Ishikawa (cell line): ENCODE measurements around the gene MOB3C.

Experiments
- CEBPB ChIP-seq: IDR thresholded peaks from 2 replicates; pipeline ENCODE4 v1.6.1; 2012
- EP300 ChIP-seq: IDR thresholded peaks from 2 replicates; pipeline ENCODE4 v1.6.1; 2012; ENCODE audit warnings: borderline replicate concordance
- RAD21 ChIP-seq: IDR thresholded peaks from 2 replicates; pipeline ENCODE4 v1.6.1; 2012; ENCODE audit warnings: low read depth
- REST ChIP-seq: IDR thresholded peaks from 2 replicates; pipeline ENCODE4 v1.6.1; 2012; ENCODE audit warnings: low read depth, mild to moderate bottlenecking
- TAF1 ChIP-seq: IDR thresholded peaks from 2 replicates; pipeline ENCODE4 v1.6.1; 2012; ENCODE audit warnings: low read depth, mild to moderate bottlenecking
- TCF12 ChIP-seq: IDR thresholded peaks from 2 replicates; pipeline ENCODE4 v1.6.1; 2012; ENCODE audit warnings: low read depth
- TEAD4 ChIP-seq: IDR thresholded peaks from 2 replicates; pipeline ENCODE4 v1.6.1; 2012
- YY1 ChIP-seq: IDR thresholded peaks from 2 replicates; pipeline ENCODE4 v1.6.1; 2012; ENCODE audit warnings: low read depth

- no peak for TF ChIP-seq EP300
- TF ChIP-seq REST: no peak
- no peak for TF ChIP-seq RAD21
- TF ChIP-seq TAF1: no peak
- no peak for TF ChIP-seq TEAD4
- no peak for TF ChIP-seq CEBPB
- TF ChIP-seq YY1: no peak
- no peak for TF ChIP-seq TCF12
Observed at GRCh38 chr1:46646331-46646730, 29.7 kb upstream of the MOB3C start.
